Thyroid gland (tissue), 4 donors: ENCODE measurements around the gene WDR5B.

ENCODE experiments used
- POLR2A ChIP-seq, 2 donors: fragments of 450-650 bp; IDR thresholded peaks; one replicate each; pipeline ENCODE4 v1.6.1; 2017; ENCODE audit warnings: antibody characterized with exemption in 2 of 2, mild to moderate bottlenecking in 2 of 2, moderate library complexity in 1 of 2
- TF ChIP-seq, protein P1 (sequence below), 6 experiments: fragments of 200-600 bp in 3 of 6; fragments of 450-650 bp in 3 of 6; sonication (generic) in 3 of 6; IDR thresholded peaks; one replicate each; pipeline ENCODE4 v1.5.1; 2016 to 2019; ENCODE audit warnings: antibody characterized with exemption in 6 of 6, mild to moderate bottlenecking in 2 of 6, inconsistent platforms in 1 of 6, moderate library complexity in 1 of 6

DNA sequence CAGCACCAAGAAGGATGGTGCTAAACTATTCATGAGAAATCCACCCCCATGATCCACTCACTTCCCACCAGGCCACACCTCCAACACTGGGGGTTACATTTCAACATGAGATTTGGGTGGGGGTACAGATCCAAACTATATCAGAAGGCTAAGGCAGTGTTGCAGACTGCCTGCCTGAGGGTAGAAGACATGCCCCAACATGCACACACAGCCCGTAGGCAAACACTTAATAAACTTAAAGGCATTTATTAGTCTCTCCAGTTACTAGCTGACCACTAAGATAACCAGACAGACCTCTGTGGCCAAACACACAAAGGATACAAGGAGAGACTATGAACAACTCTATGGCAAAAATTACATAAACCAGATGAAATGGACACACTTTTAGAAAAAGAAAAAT lies 21.7 kb downstream of the WDR5B start:
- TF ChIP-seq, protein P1, sequence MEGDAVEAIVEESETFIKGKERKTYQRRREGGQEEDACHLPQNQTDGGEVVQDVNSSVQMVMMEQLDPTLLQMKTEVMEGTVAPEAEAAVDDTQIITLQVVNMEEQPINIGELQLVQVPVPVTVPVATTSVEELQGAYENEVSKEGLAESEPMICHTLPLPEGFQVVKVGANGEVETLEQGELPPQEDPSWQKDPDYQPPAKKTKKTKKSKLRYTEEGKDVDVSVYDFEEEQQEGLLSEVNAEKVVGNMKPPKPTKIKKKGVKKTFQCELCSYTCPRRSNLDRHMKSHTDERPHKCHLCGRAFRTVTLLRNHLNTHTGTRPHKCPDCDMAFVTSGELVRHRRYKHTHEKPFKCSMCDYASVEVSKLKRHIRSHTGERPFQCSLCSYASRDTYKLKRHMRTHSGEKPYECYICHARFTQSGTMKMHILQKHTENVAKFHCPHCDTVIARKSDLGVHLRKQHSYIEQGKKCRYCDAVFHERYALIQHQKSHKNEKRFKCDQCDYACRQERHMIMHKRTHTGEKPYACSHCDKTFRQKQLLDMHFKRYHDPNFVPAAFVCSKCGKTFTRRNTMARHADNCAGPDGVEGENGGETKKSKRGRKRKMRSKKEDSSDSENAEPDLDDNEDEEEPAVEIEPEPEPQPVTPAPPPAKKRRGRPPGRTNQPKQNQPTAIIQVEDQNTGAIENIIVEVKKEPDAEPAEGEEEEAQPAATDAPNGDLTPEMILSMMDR (IDR thresholded peaks at IDR 0.05), result no peak
- no peak for TF ChIP-seq POLR2A (IDR thresholded peaks at IDR 0.05)
